IPS-15b (cell line): ENCODE measurements around the gene KLHL35.

Source experiments
- H3K27me3 ChIP-seq: one replicate; pipeline ENCODE4 v1.6.1; 2013; ENCODE audit warnings: low read length; ENCODE audit not compliant: control insufficient read depth, insufficient read depth
- H3K36me3 ChIP-seq: one replicate; pipeline ENCODE4 v1.6.1; 2013; ENCODE audit warnings: low read length; ENCODE audit not compliant: control insufficient read depth, insufficient read depth
- H3K4me1 ChIP-seq: one replicate; pipeline ENCODE4 v1.6.1; 2013; ENCODE audit warnings: mild to moderate bottlenecking, low read length; ENCODE audit not compliant: control insufficient read depth, insufficient read depth
- H3K4me3 ChIP-seq: one replicate; pipeline ENCODE4 v1.5.1; 2013; ENCODE audit warnings: low read depth, low read length
- H3K9ac ChIP-seq: one replicate; pipeline ENCODE4 v1.6.1; 2013; ENCODE audit warnings: low read depth, mild to moderate bottlenecking, low read length
- H3K9me3 ChIP-seq: one replicate; pipeline ENCODE4 v1.6.1; 2013; ENCODE audit warnings: mild to moderate bottlenecking, low read length; ENCODE audit not compliant: control insufficient read depth, insufficient read depth

Gene KLHL35

DNA sequence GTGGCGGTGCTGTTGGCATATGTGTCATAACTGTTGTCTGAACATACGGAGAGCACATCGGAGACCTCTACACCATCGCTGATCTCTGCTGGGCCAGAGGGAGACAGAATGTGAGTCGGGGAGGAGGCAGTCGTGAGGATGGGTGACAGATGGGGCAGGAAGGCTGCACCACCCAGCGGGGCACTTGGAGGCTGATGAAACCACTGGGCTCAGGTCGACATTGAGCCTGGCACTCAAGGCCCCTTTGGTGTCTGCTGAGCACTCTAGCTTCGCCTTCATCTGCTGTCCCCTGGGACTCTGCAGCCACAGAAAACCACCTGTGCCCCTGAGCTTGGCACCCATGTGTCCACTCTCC, 2.5 kb upstream of the KLHL35 start:
- Histone ChIP-seq H3K4me3 (no peak overlapping the region), H3K9me3 (no peaks in the 10 kb centered on the region)

GRCh38 chr11:75434886-75435570, 2.0 kb upstream of the KLHL35 start:
- H3K9me3 ChIP-seq = no peaks in the 10 kb centered on the region
- H3K4me1 ChIP-seq = peaks cover 11% of the 10 kb centered on the region
- H3K4me3 ChIP-seq = no peak overlapping the region
- H3K36me3 ChIP-seq = peaks cover 4% of the 10 kb centered on the region
- H3K9ac ChIP-seq = no peak overlapping the region
- H3K27me3 ChIP-seq = peaks cover 39% of the 10 kb centered on the region

More for the DNA sequence above, 2.5 kb upstream of the KLHL35 start:
- peaks cover 4% of the 10 kb centered on the region for H3K36me3 ChIP-seq
- peaks cover 34% of the 10 kb centered on the region for H3K27me3 ChIP-seq
- no peak overlapping the region for H3K9ac ChIP-seq
- peaks cover 11% of the 10 kb centered on the region for H3K4me1 ChIP-seq

- no peak overlapping the region for H3K9ac ChIP-seq
- peaks cover 6% of the 10 kb centered on the region for H3K9me3 ChIP-seq
- peaks cover 48% of the 10 kb centered on the region for H3K27me3 ChIP-seq
- H3K4me3 ChIP-seq = no peak overlapping the region
- peaks cover 4% of the 10 kb centered on the region for H3K36me3 ChIP-seq
- peaks cover 11% of the 10 kb centered on the region for H3K4me1 ChIP-seq
Measured at GRCh38 chr11:75434051-75434450, 1.0 kb upstream of the KLHL35 start.

DNA sequence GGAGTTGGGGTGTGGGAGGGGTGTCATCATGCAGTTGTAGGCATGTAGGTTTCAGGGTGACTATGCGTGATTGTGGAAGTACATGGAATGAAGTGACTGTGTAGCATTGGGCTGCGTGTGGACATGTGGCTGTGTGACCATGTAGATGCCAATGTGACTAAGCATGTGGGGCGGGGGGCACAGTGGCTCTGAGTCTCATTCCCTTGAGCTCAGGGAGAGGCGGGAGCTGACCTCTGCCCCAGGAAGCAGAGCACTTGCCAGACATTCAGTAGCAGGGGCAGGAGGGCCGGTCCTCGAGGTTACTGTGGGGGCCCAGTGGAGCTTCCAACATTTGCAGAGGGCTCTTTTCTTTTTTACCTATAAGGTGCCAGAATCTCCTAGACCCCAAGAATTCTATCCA, 440 bp upstream of the KLHL35 start:
- Histone ChIP-seq H3K4me1 (peaks cover 11% of the 10 kb centered on the region), H3K9ac (no peak overlapping the region), H3K36me3 (peaks cover 4% of the 10 kb centered on the region), H3K4me3 (peak overlapping the region; percentile 37), H3K27me3 (peaks cover 54% of the 10 kb centered on the region), H3K9me3 (peaks cover 10% of the 10 kb centered on the region)

- H3K9me3 ChIP-seq = peaks cover 10% of the 10 kb centered on the region
- peaks cover 11% of the 10 kb centered on the region for H3K4me1 ChIP-seq
- H3K27me3 ChIP-seq = peaks cover 70% of the 10 kb centered on the region
- H3K9ac ChIP-seq = no peak overlapping the region
- peak overlapping the region; percentile 42 for H3K4me3 ChIP-seq
- H3K36me3 ChIP-seq = peaks cover 4% of the 10 kb centered on the region
Measured at GRCh38 chr11:75431533-75432525, 1.2 kb downstream of the KLHL35 start.

- Histone ChIP-seq H3K4me1 (peaks cover 11% of the 10 kb centered on the region), H3K27me3 (peaks cover 75% of the 10 kb centered on the region), H3K9me3 (peaks cover 10% of the 10 kb centered on the region), H3K36me3 (no peaks in the 10 kb centered on the region), H3K4me3 (peak overlapping the region; percentile 42), H3K9ac (peak overlapping the region; percentile 4)
Measured at GRCh38 chr11:75430714-75431532, 2.1 kb downstream of the KLHL35 start.

DNA sequence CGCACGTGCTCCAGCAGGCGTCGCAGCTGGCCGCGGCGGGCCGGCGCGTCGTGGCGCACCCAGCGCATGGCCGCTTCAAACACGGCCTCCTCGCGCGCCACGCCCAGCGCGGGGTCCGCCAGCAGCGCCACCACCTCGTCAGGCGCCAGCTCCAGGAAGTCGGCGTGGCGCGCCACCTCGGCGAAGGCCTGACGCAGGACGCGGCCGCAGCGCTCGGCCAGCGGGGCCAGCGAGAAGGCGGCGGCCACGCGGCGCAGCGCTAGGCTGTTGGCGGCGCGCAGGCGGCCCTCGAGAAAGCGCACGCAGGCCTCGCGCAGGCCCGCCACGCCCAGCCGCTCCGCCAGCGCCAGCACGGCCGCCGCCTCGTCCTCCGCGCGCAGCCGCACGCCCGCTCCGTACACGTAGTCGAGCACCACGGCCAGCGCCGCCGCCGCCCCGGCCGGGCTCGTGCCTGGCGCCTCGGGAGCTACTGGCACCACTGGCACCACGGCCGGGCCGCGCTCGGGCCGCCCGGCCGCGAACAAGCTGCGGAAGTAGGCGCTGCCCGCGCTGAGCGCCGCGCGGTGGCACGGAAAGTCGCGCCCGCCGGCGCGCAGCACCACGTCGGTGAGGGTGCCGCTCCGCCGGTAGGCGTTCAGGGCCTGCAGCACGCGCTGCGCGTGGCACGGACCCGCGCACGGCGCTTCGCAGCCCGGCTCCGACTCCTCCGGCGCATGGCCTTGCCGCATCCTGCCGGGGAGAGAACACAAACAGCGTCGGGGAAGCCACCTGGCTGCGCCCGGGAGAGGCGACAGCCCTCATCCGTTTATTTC, 2.9 kb downstream of the KLHL35 start:
- Histone ChIP-seq H3K9me3 (peaks cover 10% of the 10 kb centered on the region), H3K4me1 (peaks cover 11% of the 10 kb centered on the region), H3K4me3 (peak overlapping the region; percentile 42), H3K9ac (peak overlapping the region; percentile 4), H3K36me3 (no peaks in the 10 kb centered on the region), H3K27me3 (peaks cover 75% of the 10 kb centered on the region)

DNA sequence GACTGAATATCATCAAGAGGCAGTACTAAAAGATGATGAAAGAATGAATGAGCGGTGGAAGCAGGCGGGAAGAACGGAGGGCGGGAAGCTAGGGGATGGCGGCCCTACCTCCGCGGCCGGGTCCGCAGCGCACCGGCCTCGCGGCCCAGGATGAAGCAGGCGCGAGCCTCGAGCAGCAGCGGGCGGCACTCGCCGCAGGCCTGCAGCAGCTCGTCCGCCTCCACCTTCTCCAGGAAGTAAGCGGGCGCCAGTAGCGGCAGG, 3.4 kb downstream of the KLHL35 start:
- Histone ChIP-seq H3K9ac (no peak overlapping the region), H3K27me3 (peaks cover 75% of the 10 kb centered on the region), H3K4me1 (peaks cover 11% of the 10 kb centered on the region), H3K36me3 (no peaks in the 10 kb centered on the region), H3K4me3 (peak overlapping the region; percentile 13), H3K9me3 (peaks cover 10% of the 10 kb centered on the region)

- peaks cover 10% of the 10 kb centered on the region for H3K9me3 ChIP-seq
- H3K9ac ChIP-seq = no peak overlapping the region
- H3K4me3 ChIP-seq = peak overlapping the region; percentile 13
- no peaks in the 10 kb centered on the region for H3K36me3 ChIP-seq
- peaks cover 75% of the 10 kb centered on the region for H3K27me3 ChIP-seq
- peaks cover 11% of the 10 kb centered on the region for H3K4me1 ChIP-seq
Measured at GRCh38 chr11:75428989-75429640, 3.9 kb downstream of the KLHL35 start.

DNA sequence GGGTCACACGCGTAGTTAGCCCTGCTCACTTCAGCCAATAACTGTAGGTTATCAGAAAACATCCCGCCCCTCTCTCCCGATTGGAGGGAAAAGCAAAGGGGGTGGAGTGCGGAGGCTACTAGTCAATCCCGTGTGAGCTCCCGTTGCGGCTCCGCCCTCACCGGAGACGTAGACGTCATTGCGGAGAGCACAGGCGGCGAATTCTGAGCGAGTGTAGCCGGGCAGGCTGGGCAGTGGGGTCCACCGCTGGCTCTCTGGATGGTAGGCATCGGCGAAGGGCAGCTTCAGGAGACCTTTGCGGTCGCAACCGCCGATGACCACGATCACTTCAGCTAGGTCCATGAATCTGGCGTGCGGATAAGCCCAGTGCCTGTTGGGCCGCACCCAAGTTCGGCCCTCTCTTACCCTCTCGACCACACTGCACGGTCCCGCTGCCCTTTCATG, 4.7 kb downstream of the KLHL35 start:
- no peak overlapping the region for H3K4me3 ChIP-seq
- H3K4me1 ChIP-seq = peaks cover 10% of the 10 kb centered on the region
- H3K27me3 ChIP-seq = peaks cover 69% of the 10 kb centered on the region
- H3K36me3 ChIP-seq = peaks cover 1% of the 10 kb centered on the region
- peaks cover 10% of the 10 kb centered on the region for H3K9me3 ChIP-seq
- no peak overlapping the region for H3K9ac ChIP-seq
